GM18909 (cell line): Measurements from ENCODE around the gene RASGRP1.

ENCODE experiments used
- ATAC-seq: cut with Tn5 transposase; IDR thresholded peaks from one replicate; pipeline ENCODE4 v1.9.1; 2021; ENCODE audit warnings: mild to moderate bottlenecking; ENCODE audit not compliant: unreplicated experiment, poor library complexity

Gene RASGRP1

DNA sequence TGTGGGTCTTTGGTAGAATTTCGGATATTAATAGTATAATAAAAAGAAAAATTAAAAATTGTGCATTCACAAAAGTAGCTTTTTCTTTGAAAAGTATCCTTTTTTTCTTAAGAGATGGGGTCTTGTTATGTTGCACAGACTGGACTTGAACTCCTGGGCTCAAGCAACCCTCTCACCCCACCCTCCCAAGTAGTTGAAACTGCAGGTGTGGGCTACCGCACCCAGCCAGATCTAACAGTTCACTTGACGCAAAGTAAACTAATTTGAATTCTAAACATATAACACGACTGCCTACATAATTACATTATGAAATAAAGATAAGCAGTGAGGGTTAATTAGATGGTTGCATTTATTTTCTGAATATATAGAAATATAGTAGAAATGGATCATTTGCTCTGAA lies 99.9 kb downstream of the RASGRP1 start:
- no peak for ATAC-seq

- no peak for ATAC-seq
Observed at GRCh38 chr15:38463893-38464292, 100.7 kb downstream of the RASGRP1 start.

DNA sequence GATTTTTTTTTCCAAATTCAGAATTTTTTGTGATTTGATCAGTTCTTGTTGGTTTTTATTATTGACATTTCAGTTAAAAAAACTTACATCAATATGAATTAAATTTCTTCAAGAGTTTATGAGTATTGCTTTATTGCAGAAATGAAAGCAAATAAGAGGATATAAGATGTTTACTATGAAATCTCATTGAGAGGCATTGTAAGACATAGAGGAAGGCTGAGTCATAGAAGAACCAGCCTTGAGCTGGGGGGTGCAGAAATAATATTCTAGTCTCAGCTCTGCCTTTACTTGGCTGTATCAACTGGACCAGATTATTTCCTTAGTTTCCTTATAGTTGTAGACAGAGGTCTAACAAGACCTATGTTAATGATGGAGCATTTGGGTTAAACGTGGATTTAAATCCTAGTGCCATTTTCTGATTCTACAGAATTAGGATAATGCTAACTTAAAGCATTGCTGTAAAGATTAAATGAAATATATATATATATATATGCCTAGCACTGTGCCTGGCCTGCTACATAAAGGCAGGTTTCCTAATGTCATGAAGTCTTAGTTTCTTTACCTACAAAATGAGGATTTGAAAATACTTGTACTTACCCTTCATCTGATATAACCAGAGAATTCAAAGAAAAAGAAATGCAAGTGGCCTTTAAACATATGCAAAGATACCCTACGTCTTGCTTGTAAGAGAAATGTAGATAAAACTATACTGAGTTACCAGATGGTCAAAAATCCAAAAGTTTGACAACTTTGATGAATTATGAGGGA lies 103.4 kb downstream of the RASGRP1 start:
- peak; percentile 78 for ATAC-seq

- ATAC-seq = no peak
Observed at GRCh38 chr15:38460543-38460942, 104.1 kb downstream of the RASGRP1 start.

DNA sequence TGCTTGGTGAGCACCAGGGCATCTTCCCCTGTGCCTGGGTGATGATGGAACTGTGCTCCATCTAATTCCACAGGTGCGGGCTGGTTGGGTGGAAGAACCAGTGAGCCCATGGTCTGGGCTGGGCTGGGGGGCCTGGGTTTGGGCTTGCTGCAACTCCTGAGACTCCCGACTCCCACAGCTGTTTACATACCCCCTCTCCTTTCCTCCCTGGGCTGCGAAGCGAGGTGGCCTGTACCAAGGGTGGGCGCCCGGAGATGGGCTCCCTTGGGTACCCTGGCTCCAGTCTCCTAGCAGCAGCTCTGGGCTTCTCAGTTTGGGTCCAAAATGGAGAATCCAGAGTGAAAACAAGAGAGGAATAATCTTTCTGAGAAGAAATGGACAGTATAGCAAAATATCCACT lies 105.1 kb downstream of the RASGRP1 start:
- ATAC-seq = no peak

GRCh38 chr15:38458646-38459045 lies 106.0 kb downstream of the RASGRP1 start:
- no peak for ATAC-seq

DNA sequence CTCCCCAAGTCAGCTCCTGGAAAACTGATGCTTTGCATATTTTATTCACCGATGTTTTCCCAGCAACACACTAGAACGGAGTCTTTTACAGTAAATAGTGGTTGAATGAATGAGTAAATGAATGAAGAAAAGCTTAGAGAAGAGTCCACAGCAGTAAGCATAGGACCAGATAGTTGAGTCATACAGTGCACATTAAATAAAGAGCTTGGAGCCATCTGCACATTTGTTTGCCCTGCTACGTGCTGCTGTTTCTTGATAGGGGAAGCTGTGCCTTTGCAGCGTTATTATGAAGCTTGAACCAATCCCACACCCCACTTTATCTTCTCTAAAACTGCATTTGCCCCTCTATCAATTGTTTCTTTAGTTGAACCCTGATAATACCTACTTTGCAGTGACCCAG lies 109.5 kb downstream of the RASGRP1 start:
- ATAC-seq = no peak

DNA sequence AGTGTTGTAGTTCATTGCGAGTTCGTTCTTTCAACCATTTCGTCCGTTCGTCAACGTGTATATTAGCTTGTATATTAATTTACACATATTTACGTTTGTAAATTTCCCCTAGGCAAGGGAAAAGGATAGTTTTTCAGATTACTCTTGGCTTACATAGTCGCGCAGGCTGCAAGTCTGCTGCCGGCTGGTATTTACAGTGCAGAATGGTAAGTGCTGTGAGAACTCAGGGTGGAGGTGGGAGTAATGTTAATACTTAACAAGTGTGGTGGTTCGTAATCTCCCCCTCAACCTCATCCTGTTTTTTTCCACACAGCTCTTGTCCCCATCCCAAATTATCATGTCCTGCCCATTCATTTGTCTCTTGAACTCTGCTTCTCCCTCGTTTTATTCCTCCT lies 109.9 kb downstream of the RASGRP1 start:
- ATAC-seq = no peak

GRCh38 chr15:38453971-38454695 lies 110.5 kb downstream of the RASGRP1 start, which contains the start of gene FAM98B:
FAM98B (plus strand) TSS chr15:38454127; CDS start chr15:38454162, 35 bp downstream.
- peak; percentile 91 for ATAC-seq

DNA sequence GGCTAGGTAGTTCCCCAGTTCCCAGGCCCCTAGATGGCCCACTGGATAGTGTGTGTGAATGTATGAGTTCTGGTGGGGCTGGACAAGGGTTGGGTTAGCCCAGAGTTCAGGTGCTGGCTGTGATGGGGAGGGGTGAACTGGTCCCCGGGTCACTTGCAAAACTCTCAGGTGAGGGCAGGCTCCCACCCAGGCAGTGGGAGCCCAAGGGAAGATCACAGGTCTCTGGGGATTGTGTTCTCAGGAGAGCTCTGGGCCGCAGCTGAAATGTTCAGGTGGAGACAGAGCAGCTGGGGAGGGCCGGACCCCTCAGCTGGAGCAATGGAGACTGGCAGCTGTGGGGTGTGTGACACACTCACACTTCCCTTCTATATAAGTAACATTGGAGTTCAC lies 123.5 kb downstream of the RASGRP1 start:
- ATAC-seq = no peak

- ATAC-seq = peak; percentile 79
Observed at GRCh38 chr15:38440353-38441129, 124.1 kb downstream of the RASGRP1 start.
